CD4-positive, alpha-beta T cell treated with Interleukin-12 subunit alpha and Interleukin-12 subunit beta, for 1 hour (primary cell): ENCODE data around the gene PIK3AP1.
"Not testable (repeated sequence)": the region's sequence is repeated elsewhere in the genome, so short reads cannot be mapped to it uniquely, and the experiment has no call there.

Source experiments
- DNase-seq: peaks from one replicate; pipeline ENCODE4 v3.0.0-alpha.2; 2020

Gene PIK3AP1, protein sequence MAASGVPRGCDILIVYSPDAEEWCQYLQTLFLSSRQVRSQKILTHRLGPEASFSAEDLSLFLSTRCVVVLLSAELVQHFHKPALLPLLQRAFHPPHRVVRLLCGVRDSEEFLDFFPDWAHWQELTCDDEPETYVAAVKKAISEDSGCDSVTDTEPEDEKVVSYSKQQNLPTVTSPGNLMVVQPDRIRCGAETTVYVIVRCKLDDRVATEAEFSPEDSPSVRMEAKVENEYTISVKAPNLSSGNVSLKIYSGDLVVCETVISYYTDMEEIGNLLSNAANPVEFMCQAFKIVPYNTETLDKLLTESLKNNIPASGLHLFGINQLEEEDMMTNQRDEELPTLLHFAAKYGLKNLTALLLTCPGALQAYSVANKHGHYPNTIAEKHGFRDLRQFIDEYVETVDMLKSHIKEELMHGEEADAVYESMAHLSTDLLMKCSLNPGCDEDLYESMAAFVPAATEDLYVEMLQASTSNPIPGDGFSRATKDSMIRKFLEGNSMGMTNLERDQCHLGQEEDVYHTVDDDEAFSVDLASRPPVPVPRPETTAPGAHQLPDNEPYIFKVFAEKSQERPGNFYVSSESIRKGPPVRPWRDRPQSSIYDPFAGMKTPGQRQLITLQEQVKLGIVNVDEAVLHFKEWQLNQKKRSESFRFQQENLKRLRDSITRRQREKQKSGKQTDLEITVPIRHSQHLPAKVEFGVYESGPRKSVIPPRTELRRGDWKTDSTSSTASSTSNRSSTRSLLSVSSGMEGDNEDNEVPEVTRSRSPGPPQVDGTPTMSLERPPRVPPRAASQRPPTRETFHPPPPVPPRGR

DNA sequence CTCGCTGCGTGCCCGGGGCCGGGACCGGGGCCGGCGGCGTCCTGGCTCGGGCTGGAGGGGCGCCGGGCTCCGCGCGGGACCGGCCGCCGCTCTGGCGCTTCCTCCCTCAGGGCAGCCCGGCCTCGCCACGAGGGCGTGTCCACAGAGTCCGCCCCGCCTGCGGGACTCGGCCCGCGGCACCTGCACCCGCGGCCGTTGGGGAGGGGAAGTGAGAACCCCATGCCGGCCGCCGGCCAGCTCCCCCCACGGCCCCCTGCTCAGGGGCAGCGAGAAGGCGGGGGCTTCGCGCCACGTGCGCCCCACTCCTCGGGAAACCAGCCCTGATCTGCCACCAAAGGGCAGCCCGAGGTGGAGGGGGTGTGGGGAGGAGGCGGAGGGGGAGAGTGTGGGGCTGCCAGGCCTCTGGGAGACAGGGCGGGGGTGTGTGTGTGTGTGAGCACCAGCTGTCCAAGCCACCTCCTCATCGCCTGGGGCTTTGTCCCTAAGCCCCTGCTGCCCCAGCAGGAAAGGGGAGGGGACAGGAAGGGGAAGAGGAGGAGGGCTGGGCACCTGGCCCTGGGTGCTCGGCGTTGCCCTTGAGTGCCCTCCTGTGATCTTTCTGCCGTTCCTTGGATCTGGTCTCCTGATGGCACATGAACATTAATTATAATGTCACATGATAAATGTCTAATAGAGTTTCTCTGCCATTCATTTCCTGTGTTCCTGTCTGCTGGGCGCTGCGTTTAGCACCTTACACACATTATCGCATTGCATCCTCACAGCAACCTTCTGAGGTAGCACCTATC, at the start of gene PIK3AP1:
Gene PIK3AP1 (minus strand): TSS at position 93 of the 785 bp plus-strand sequence. CDS start 120 bp downstream, outside the sequence.
- peak; percentile 43 for DNase-seq

- no peak for DNase-seq
These were observed 47.8 kb upstream of the PIK3AP1 start for GRCh38 chr10:96768136-96768535.

DNA sequence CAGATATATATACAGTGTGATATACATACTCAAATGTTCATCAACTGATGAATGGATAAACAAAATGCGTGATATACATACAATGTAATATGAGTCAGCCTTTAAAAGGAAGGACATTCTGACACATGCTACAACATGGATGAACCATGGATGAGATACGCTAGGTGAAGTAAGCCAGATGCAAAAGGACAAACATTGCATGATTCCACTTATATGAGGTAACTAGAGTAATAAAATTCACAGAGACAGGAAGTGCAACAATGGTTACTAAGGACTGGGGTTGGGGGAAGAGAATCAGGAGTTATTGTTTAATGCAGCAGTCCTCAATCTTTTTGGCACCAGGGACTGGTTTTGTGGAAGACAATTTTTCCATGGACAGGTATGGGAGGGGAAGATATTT, 47.3 kb upstream of the PIK3AP1 start:
- DNase-seq, result no peak

GRCh38 chr10:96765406-96766240, 45.3 kb upstream of the PIK3AP1 start:
- peak; percentile 77 for DNase-seq

DNA sequence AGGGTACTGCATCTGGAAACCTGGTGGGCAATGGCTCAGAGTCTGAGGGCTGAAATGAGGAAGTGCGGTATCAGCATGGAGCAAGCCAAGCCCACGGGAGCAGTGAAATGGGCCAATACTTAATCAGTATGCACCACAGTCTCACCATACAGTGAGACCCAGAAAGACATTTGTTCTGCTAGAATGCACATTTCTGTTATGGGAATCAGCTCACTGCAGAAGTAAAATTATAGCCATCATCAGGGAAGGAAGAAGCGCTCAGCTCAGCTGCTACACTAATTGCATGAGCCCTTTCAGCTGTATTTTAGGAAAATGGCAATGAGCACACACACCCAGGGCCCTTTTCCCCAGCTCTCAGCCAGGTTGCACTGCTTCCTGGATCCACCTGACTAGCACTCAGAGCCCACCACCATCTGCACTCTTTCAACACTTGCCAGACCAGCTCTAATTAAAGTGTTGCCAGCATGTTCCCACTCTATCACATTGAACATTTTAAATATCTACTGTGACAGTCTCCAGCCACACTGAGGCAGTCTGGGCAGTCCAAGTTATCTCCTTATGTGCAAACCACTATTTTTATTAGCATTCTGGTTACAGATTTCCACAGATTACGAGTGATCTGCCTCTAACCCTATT, 44.2 kb upstream of the PIK3AP1 start:
- DNase-seq, result no peak

DNA sequence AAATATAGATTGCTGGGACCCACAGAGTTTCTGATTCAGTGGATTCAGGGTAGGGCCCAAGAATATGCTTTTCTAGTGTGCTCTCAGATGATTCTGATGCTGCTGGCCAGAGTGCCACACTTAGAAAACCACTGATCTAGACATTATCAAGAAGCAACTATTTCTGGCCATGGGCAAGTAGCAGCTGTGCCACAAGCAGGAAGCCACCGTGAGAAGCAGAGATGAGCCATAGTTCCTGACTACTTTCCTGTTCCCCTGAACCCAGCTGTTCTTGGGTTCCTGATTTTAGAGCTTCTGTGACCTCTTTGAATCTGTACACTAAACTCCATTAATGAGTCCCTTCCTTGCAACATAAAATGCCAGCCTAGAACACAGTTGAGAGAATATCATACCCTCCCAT, 38.1 kb upstream of the PIK3AP1 start:
- DNase-seq, result peak; percentile 5

DNA sequence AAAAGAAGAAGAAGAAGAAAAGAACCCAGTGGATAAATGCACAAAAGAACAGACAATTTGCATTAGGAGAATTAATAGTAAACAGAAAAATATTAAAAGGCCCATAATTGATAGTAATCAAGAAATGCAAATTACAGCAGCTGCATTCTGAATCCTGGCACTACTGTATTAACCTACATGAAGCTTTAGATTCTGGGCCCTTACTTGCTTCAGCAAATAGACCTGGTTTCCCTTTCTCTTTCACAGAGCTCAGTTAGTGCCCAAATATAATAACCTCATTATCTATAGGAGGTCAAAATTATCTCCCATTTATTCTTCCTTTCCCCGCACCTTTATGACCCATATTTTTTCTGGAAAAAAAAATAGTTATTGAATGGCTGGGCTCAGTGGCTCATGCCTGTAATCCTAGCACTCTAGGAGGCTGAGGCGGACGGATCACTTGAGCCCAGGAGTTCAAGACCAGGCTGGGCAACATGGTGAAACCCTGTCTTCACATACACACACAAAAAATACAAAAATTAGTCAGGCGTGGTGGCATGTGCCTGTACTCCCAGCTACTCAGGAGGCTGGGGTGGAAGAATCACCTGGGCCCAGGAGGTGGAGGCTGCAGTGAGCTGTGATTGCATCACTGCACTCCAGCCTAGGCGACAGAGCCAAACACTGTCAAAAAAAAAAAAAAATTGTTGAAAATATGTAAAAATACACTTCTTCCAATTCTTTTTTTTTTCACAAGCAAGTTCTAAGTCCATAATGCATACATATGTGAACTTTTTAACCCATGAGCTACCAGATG, 36.0 kb upstream of the PIK3AP1 start:
- no peak for DNase-seq

DNA sequence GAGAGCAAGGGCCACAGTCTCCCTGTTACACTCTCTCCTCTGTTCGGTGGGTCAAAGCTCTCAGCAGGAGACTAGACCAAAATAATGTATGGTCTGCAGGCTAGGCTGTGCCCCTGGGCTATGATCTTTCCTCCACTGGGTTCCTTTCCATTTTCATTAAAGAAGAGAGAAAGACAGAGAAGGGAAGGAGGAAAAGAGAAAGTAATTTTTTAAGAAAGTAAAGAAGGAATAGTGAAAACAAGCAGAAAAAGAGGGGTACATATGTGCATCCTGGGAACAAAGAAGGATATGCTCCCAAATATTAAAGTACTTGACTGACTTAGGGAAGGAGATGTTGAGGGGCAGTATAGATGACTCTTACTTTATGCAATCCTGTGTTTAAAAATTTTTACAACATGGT, 33.6 kb upstream of the PIK3AP1 start:
- DNase-seq, result no peak

DNA sequence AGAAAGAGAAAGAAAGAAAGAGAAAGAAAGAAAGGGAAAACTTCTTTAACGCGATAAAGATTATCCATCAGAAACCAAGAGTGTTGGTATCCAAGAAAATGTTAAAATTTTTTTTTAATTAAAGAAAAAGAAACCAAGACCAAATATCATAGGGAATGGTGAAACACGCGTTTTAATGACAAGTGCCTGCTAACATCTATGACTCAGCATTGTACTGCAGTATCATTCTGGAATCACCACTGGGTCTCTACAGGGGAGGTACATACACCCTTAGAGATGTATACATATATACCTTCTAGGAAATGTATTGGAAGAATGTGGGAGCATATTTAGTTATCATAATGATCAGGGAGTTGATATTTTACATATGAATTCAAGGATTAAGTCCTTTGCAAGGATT, 32.1 kb upstream of the PIK3AP1 start:
- no peak for DNase-seq

- DNase-seq, result not testable (repeated sequence)
These were observed 30.0 kb upstream of the PIK3AP1 start for GRCh38 chr10:96750316-96750715.

DNA sequence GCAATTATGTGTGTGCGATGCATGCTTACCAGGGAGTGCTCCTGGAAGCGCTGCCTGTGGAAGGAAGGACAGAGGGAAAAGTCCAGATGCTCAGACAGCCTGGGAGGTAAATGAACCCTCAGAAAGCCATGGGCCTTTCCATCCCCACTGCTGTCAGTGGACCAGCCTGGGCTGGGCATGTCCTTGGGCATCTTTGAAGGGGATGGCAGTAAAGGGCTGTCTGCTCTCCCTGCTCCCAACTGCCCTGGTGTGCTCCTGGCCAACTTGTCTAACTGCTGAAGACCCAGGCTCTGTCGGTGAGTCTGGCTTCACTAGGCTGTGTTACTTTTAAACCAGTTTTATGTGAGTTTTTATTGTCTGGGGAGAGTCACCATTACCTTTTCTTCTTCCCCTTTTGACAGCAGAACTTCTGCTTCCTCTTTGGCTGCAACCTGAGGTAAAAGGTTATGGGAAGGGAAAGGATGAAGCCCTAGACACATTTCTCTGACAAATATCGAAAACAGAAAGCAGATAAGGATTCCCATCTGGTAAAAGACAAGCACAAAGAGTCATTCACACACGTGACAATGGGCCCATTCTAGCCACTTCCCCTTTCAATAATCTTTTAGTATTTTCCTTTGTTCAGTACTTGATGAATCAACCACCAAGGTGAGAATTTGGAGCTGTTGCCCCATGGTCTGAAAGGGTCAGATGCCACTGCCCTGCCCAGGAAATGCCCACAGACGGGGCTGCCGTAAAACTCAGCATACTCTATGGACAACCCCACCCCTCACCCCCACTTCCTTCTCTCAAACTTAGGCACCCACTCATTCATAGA, 27.6 kb upstream of the PIK3AP1 start:
- peak; percentile 16 for DNase-seq

DNA sequence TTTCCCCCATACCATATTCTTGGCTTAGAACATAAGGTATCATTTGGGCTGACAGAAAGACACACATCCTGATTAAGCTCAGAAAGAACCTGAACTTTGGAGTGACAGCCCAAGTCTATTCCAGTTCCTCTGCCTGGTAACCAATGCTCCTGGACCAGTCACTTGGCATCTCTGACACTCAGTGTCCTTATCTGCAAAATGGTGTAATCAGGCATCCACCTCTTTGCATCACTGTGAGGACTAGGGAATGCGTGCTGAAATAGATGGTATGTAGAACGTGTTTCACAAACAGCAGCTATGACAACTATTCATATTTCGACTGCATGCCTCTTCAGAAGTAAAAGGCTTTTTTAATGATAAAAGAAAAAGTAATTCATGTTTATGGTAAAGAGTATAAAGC, 26.2 kb upstream of the PIK3AP1 start:
- no peak for DNase-seq

DNA sequence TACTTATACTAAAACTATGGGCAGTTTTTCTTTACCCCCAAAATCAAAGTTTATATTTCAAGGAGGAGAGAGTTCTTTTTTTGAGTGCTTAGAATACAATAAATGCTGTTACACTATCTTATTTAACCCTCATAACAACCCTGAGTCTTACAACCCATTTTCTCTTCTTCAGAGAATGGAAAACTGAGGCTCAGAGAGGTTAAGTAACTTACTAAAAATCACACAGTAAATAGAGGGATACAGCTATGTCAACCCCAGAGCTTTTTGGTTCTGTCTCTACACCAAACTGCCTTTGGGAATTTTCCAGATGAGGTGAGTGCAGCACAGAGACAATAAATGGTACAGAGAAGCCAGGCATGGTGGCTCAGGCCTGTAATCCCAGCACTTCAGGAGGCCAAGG, 25.6 kb upstream of the PIK3AP1 start:
- no peak for DNase-seq

- DNase-seq, result peak; percentile 20
These were observed 23.8 kb upstream of the PIK3AP1 start for GRCh38 chr10:96743988-96744585.

- DNase-seq, result not testable (repeated sequence)
These were observed 21.2 kb upstream of the PIK3AP1 start for GRCh38 chr10:96741557-96741956.

GRCh38 chr10:96740579-96741281, 20.4 kb upstream of the PIK3AP1 start:
- DNase-seq, result no peak

DNA sequence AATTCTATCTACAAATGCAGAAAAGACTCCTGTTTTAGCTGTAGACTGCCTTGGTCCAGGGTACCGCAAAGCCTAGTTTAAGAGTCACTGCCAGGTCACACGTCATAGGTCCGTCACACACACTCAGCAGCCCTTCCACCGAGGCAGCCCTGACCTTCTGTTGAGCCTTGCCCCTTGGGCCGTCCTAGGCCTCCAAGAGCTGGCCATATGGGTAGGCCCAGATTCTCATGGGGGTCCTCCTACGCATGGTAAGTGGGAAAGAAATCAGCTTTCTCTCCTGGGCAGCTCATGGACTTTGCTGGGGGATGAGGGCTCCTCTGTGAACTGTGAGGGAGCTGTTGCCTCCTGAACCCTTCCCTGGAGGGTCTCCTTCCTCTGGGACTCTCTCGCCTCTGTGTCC, 19.8 kb upstream of the PIK3AP1 start:
- no peak for DNase-seq

- DNase-seq, result not testable (repeated sequence)
These were observed 17.1 kb upstream of the PIK3AP1 start for GRCh38 chr10:96737307-96737902.
